A673 (cell line): ENCODE results near the gene TAS2R31.

Experiments
- EZH2 ChIP-seq: fragments of 200-600 bp; sonication (generic); IDR thresholded peaks from 2 replicates; pipeline ENCODE4 v1.6.1; 2017; ENCODE audit warnings: borderline replicate concordance, low read depth, mild to moderate bottlenecking, mixed read lengths, antibody characterized with exemption, low read length; ENCODE audit not compliant: poor library complexity, severe bottlenecking
- TF ChIP-seq, protein P1 (sequence below): fragments of 300-800, 200-600 bp; sonication (generic); conservative IDR thresholded peaks from 2 replicates; pipeline ENCODE4 v1.5.1; 2017; ENCODE audit warnings: low read depth, mild to moderate bottlenecking, antibody characterized with exemption, low read length, moderate library complexity, mixed read lengths

DNA sequence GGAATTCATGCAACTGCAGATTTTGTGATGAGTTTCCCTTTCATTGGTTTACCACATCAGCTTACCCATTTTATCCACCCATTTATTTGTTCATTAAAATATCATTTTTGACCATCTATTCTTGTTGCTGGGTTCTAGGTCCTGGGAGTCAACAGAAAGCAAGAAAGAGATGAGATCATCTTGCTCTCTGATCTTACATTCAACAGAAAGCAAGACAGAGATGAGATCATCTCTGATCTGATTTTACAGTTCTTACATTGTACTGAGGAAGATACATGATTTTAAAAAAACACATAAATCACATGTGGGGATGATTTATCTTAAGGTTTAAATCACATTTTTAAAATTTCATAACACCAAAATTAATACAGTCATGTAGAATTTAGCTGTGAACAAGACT lies 28.6 kb upstream of the TAS2R31 start:
- TF ChIP-seq, protein P1, sequence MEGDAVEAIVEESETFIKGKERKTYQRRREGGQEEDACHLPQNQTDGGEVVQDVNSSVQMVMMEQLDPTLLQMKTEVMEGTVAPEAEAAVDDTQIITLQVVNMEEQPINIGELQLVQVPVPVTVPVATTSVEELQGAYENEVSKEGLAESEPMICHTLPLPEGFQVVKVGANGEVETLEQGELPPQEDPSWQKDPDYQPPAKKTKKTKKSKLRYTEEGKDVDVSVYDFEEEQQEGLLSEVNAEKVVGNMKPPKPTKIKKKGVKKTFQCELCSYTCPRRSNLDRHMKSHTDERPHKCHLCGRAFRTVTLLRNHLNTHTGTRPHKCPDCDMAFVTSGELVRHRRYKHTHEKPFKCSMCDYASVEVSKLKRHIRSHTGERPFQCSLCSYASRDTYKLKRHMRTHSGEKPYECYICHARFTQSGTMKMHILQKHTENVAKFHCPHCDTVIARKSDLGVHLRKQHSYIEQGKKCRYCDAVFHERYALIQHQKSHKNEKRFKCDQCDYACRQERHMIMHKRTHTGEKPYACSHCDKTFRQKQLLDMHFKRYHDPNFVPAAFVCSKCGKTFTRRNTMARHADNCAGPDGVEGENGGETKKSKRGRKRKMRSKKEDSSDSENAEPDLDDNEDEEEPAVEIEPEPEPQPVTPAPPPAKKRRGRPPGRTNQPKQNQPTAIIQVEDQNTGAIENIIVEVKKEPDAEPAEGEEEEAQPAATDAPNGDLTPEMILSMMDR = no peak
- TF ChIP-seq EZH2 = no peak
